Panc1 (cell line): ENCODE measurements around the gene ABL1. TPM values are rescaled to one million over a fixed set of nuclear protein-coding genes. Genes with fewer than 3 reads are reported as not detected.

Experiments used
- ATAC-seq: fragments of 200-7000 bp; cut with Tn5 transposase; 2 replicates; pipeline ENCODE4 v1.9.1; 2020; ENCODE audit warnings: mild to moderate bottlenecking, moderate library complexity
- BruUV-seq: library from RNA; stranded (reverse); fragments of 400-500 nt; replicated peaks from 2 replicates; lab custom pipeline; 2021; lab: Mats Ljungman, UMichigan
- CTCF ChIA-PET: fragments of 300-600 bp; sonication (Branson Sonifier 250); formaldehyde crosslinking; loops from one replicate; lab custom pipeline; 2022; ENCODE audit warnings: antibody characterized with exemption; lab: Charles Lee
- POLR2A ChIA-PET: fragments of 300-600 bp; sonication (Branson Sonifier 250); formaldehyde crosslinking; loops from one replicate; lab custom pipeline; 2022; ENCODE audit warnings: antibody characterized with exemption; lab: Charles Lee
- DNase-seq: peaks from one replicate; pipeline ENCODE4 v3.0.0-alpha.2; 2010; ENCODE audit warnings: low read depth, low spot score
- H3K27ac ChIP-seq: 2 replicates; pipeline ENCODE4 v1.5.1; 2011; ENCODE audit warnings: mild to moderate bottlenecking, low read length, inconsistent platforms
- H3K27me3 ChIP-seq: fragments of 200-500 bp; sonication (Bioruptor generic); 2 replicates; pipeline ENCODE4 v1.6.0; 2014; ENCODE audit warnings: low read length, inconsistent platforms; ENCODE audit not compliant: control insufficient read depth, insufficient read depth
- H3K36me3 ChIP-seq: fragments of 200-500 bp; sonication (Bioruptor generic); 2 replicates; pipeline ENCODE4 v1.5.1; 2014; ENCODE audit warnings: inconsistent platforms, mild to moderate bottlenecking, low read length, moderate library complexity; ENCODE audit not compliant: control insufficient read depth, insufficient read depth
- H3K4me1 ChIP-seq: 2 replicates; pipeline ENCODE4 v1.5.1; 2011; ENCODE audit warnings: inconsistent platforms, mild to moderate bottlenecking, low read length, moderate library complexity; ENCODE audit not compliant: control insufficient read depth, insufficient read depth
- H3K4me3 ChIP-seq, 2 experiments: 2 replicates each; pipeline ENCODE4 v1.5.1; 2011 to 2012; ENCODE audit warnings: low read depth in 2 of 2, low read length in 2 of 2, mild to moderate bottlenecking in 2 of 2, inconsistent platforms in 1 of 2, moderate library complexity in 1 of 2
- H3K9me3 ChIP-seq: fragments of 200-500 bp; sonication (Bioruptor generic); 2 replicates; pipeline ENCODE4 v1.5.1; 2014; ENCODE audit warnings: low read depth, mild to moderate bottlenecking, inconsistent platforms, low read length, moderate library complexity; ENCODE audit not compliant: control insufficient read depth, insufficient read depth
- CTCF ChIP-seq: fragments of 450-650 bp; IDR thresholded peaks from 2 replicates; pipeline ENCODE4 v1.5.1; 2017; ENCODE audit warnings: mild to moderate bottlenecking
- POLR2AphosphoS5 ChIP-seq: IDR thresholded peaks from 2 replicates; pipeline ENCODE4 v1.6.1; 2012; ENCODE audit warnings: mild to moderate bottlenecking, low read depth, low read length, moderate library complexity
- REST ChIP-seq, 2 experiments: IDR thresholded peaks; 2 replicates each; pipeline ENCODE4 v1.6.1; 2011 to 2012; ENCODE audit warnings: low read depth in 2 of 2, control low read depth in 1 of 2, low read length in 1 of 2, mild to moderate bottlenecking in 1 of 2, moderate library complexity in 1 of 2; ENCODE audit not compliant: insufficient read depth in 1 of 2
- SIN3A ChIP-seq: IDR thresholded peaks from 2 replicates; pipeline ENCODE4 v1.6.1; 2012; ENCODE audit warnings: low read depth, mild to moderate bottlenecking, low read length, moderate library complexity, borderline replicate concordance; ENCODE audit not compliant: insufficient read depth
- TCF7L2 ChIP-seq: IDR thresholded peaks from 2 replicates; pipeline ENCODE4 v1.6.1; 2011; ENCODE audit warnings: mild to moderate bottlenecking, low read depth, low read length, inconsistent platforms
- in situ Hi-C: cut with HindIII; loops from 2 replicates; pipeline ENCODE4 v1.10.0; 2016; ENCODE audit warnings: low sequenced_read_pairs, low pct_unique_long_range_greater_than_20kb
- intact Hi-C: fragments of 100-400 bp; cut with micrococcal nuclease; formaldehyde crosslinking; loops from one replicate; pipeline ENCODE4 v1.10.0; 2022; ENCODE audit not compliant: unreplicated experiment
- total RNA-seq: library from RNA; stranded (reverse); gene quantifications from one replicate; pipeline ENCODE4 v1.2.1, GENCODE V29; 2021; ENCODE audit not compliant: unreplicated experiment

Gene ABL1
- total RNA-seq, 1 experiment from 2014 or later, result 48.4 TPM

- TF ChIP-seq POLR2AphosphoS5, result no peak
- TF ChIP-seq SIN3A, result no peak
- TF ChIP-seq CTCF, result no peak
- no peak for TF ChIP-seq REST (IDR thresholded peaks at IDR 0.05; ENCODE audit: insufficient read depth in 1 of 2, low read depth in 2 of 2, low read length in 1 of 2)
- TF ChIP-seq TCF7L2, result no peak
- no TSS peak for BruUV-seq
- intact Hi-C loops, result no loop called here
- ATAC-seq (no peak), DNase-seq (no peak)
- no peaks in the 10 kb centered on the region; the same call in 1 of the 2 replicates for H3K36me3 ChIP-seq
- H3K27ac ChIP-seq, result no peak overlapping the region; the same call in 1 of the 2 replicates
- H3K9me3 ChIP-seq, result no peaks in the 10 kb centered on the region
- H3K27me3 ChIP-seq, result no peaks in the 10 kb centered on the region
- CTCF ChIA-PET, result no interaction called here
- H3K4me3 ChIP-seq, result no peak overlapping the region
- POLR2A ChIA-PET, result interaction anchor here (0.6 kb wide), 1 partner anchor 21 kb away, joined by 3 read pairs; no protein-coding TSS in a partner anchor
- peaks cover 37% of the 10 kb centered on the region for H3K4me1 ChIP-seq
- in situ Hi-C loops, result no loop called here
Measured at GRCh38 chr9:130833031-130833990, 1.7 kb upstream of the ABL1 start.

- TF ChIP-seq TCF7L2 (no peak), CTCF (no peak), POLR2AphosphoS5 (no peak), SIN3A (no peak), REST (IDR thresholded peaks at IDR 0.05; ENCODE audit: insufficient read depth in 1 of 2, low read depth in 2 of 2, low read length in 1 of 2) (no peak)
- intact Hi-C loops, result no loop called here
Measured at GRCh38 chr9:130835441-130836298, 616 bp downstream of the ABL1 start.

More at GRCh38 chr9:130835441-130836298, 616 bp downstream of the ABL1 start:
- Histone ChIP-seq H3K27me3 (no peaks in the 10 kb centered on the region), H3K4me3 (peak overlapping the region; percentile 68 to 74), H3K9me3 (no peaks in the 10 kb centered on the region), H3K27ac (peak overlapping the region; percentile 94), H3K4me1 (peaks cover 49% of the 10 kb centered on the region), H3K36me3 (no peaks in the 10 kb centered on the region; the same call in 1 of the 2 replicates)
- POLR2A ChIA-PET, result no interaction called here
- in situ Hi-C loops, result no loop called here
- no TSS peak for BruUV-seq
- DNase-seq (no peak), ATAC-seq (peak; percentile 62)
- CTCF ChIA-PET, result no interaction called here
